IMR-90 (cell line): Measurements from ENCODE around the gene MFN1. TPM values are rescaled to one million over a fixed set of nuclear protein-coding genes. Genes with fewer than 3 reads are reported as not detected.

Experiments used
- ATAC-seq: fragments of 200-7000 bp; cut with Tn5 transposase; 2 replicates; pipeline ENCODE4 v1.9.1; 2020; ENCODE audit warnings: low read depth, mild to moderate bottlenecking, moderate library complexity
- BruUV-seq: library from RNA; stranded (reverse); fragments of 400-500 nt; replicated peaks from 2 replicates; lab custom pipeline; 2021; lab: Mats Ljungman, UMichigan
- CTCF ChIA-PET: fragments of 300-600 bp; formaldehyde crosslinking; extraction: SDS; loops from one replicate; lab custom pipeline; 2021; ENCODE audit warnings: antibody characterized with exemption; lab: Yijun Ruan, JAX
- POLR2A ChIA-PET: fragments of 300-600 bp; sonication (Branson Sonifier 250); formaldehyde crosslinking; loops from one replicate; lab custom pipeline; 2022; ENCODE audit warnings: antibody characterized with exemption; ENCODE audit not compliant: unreplicated experiment; lab: Charles Lee
- DNase-seq: peaks from one replicate; pipeline ENCODE4 v3.0.0; 2013
- H2AFZ ChIP-seq: replicated peaks from 2 replicates; pipeline ENCODE3; 2013; ENCODE audit warnings: low read length, mild to moderate bottlenecking; ENCODE audit not compliant: poor library complexity
- H2AK5ac ChIP-seq: 2 replicates; pipeline ENCODE4 v1.6.1; 2013; ENCODE audit warnings: low read depth, low read length, inconsistent platforms
- H2AK9ac ChIP-seq: replicated peaks from 2 replicates; pipeline ENCODE3; 2013; ENCODE audit warnings: mild to moderate bottlenecking, low read depth, low read length, moderate library complexity; ENCODE audit not compliant: poor library complexity
- H2BK120ac ChIP-seq: 2 replicates; pipeline ENCODE4 v1.6.1; 2013; ENCODE audit warnings: low read depth, low read length, inconsistent platforms
- H2BK15ac ChIP-seq: 3 replicates; pipeline ENCODE4 v1.6.1; 2013; ENCODE audit warnings: low read depth, low read length, inconsistent platforms
- H2BK20ac ChIP-seq: 2 replicates; pipeline ENCODE4 v1.6.1; 2013; ENCODE audit warnings: low read depth, mild to moderate bottlenecking, inconsistent platforms, low read length, moderate library complexity
- H2BK5ac ChIP-seq: 2 replicates; pipeline ENCODE4 v1.6.1; 2013; ENCODE audit warnings: mild to moderate bottlenecking, low read depth, low read length, inconsistent platforms; ENCODE audit not compliant: poor library complexity, severe bottlenecking
- H3K14ac ChIP-seq: replicated peaks from 2 replicates; pipeline ENCODE4 v1.6.1; 2013; ENCODE audit warnings: low read depth, low read length, inconsistent platforms
- H3K18ac ChIP-seq: 2 replicates; pipeline ENCODE4 v1.6.1; 2013; ENCODE audit warnings: low read depth, low read length, control low read depth
- H3K23ac ChIP-seq: 2 replicates; pipeline ENCODE4 v1.6.1; 2013; ENCODE audit warnings: low read depth, low read length, inconsistent platforms
- H3K27ac ChIP-seq: 2 replicates; pipeline ENCODE4 v1.5.1; 2013; ENCODE audit warnings: mild to moderate bottlenecking, control low read depth, low read length; ENCODE audit not compliant: insufficient read depth
- H3K27me3 ChIP-seq: 2 replicates; pipeline ENCODE4 v1.6.1; 2013; ENCODE audit warnings: low read length; ENCODE audit not compliant: control insufficient read depth, insufficient read depth
- H3K36me3 ChIP-seq: 2 replicates; pipeline ENCODE4 v1.6.1; 2013; ENCODE audit warnings: low read length, mixed read lengths; ENCODE audit not compliant: control insufficient read depth, insufficient read depth
- H3K4ac ChIP-seq: 2 replicates; pipeline ENCODE4 v1.6.1; 2013; ENCODE audit warnings: low read depth, low read length, inconsistent platforms
- H3K4me1 ChIP-seq: 2 replicates; pipeline ENCODE4 v1.6.1; 2013; ENCODE audit warnings: low read length, mixed read lengths; ENCODE audit not compliant: control insufficient read depth, insufficient read depth
- H3K4me2 ChIP-seq: 2 replicates; pipeline ENCODE4 v1.6.1; 2013; ENCODE audit warnings: low read depth, mild to moderate bottlenecking, control low read depth, low read length, moderate library complexity
- H3K4me3 ChIP-seq: 2 replicates; pipeline ENCODE4 v1.5.1; 2013; ENCODE audit warnings: low read depth, mild to moderate bottlenecking, control low read depth, low read length, moderate library complexity; ENCODE audit not compliant: insufficient read depth
- H3K56ac ChIP-seq: 2 replicates; pipeline ENCODE4 v1.6.1; 2013; ENCODE audit warnings: low read length, inconsistent platforms; ENCODE audit not compliant: insufficient read depth; ENCODE audit errors: extremely low read depth
- H3K79me1 ChIP-seq, 2 experiments: 2 replicates each; pipeline ENCODE4 v1.6.1; 2013; ENCODE audit warnings: low read length in 2 of 2, inconsistent platforms in 1 of 2, low read depth in 1 of 2
- H3K9ac ChIP-seq: 2 replicates; pipeline ENCODE4 v1.6.1; 2013; ENCODE audit warnings: low read depth, low read length, control low read depth
- H3K9me1 ChIP-seq: 2 replicates; pipeline ENCODE4 v1.6.1; 2013; ENCODE audit warnings: low read length, inconsistent platforms; ENCODE audit not compliant: insufficient read depth
- H3K9me3 ChIP-seq: 2 replicates; pipeline ENCODE4 v1.6.1; 2013; ENCODE audit warnings: low read length; ENCODE audit not compliant: control insufficient read depth, insufficient read depth
- H4K20me1 ChIP-seq: 2 replicates; pipeline ENCODE4 v1.6.1; 2013; ENCODE audit warnings: low read length, inconsistent platforms; ENCODE audit not compliant: insufficient read depth
- H4K5ac ChIP-seq: 2 replicates; pipeline ENCODE4 v1.6.1; 2013; ENCODE audit warnings: mild to moderate bottlenecking, low read depth, low read length, control low read depth
- H4K8ac ChIP-seq, 2 experiments: 2 replicates each; pipeline ENCODE4 v1.6.1; 2013; ENCODE audit warnings: low read depth in 2 of 2, low read length in 2 of 2, control low read depth in 1 of 2, inconsistent platforms in 1 of 2
- H4K91ac ChIP-seq: 2 replicates; pipeline ENCODE4 v1.6.1; 2013; ENCODE audit warnings: low read depth, low read length, inconsistent platforms; ENCODE audit not compliant: insufficient read depth
- BHLHE40 ChIP-seq: fragments of 150-350 bp; IDR thresholded peaks from 2 replicates; pipeline ENCODE4 v1.6.1; 2016; ENCODE audit warnings: mild to moderate bottlenecking, low read depth, low read length
- CEBPB ChIP-seq: IDR thresholded peaks from 2 replicates; pipeline ENCODE4 v1.6.1; 2012; ENCODE audit warnings: low read depth, low read length, improper control_type of control experiment
- CHD1 ChIP-seq: IDR thresholded peaks from 2 replicates; pipeline ENCODE4 v1.6.1; 2012; ENCODE audit warnings: low read depth, low read length, improper control_type of control experiment
- CTCF ChIP-seq: conservative IDR thresholded peaks from 2 replicates; pipeline ENCODE4 v1.5.1; 2012; ENCODE audit warnings: mild to moderate bottlenecking, low read depth, low read length, improper control_type of control experiment
- ELK1 ChIP-seq: fragments of 150-350 bp; IDR thresholded peaks from 2 replicates; pipeline ENCODE4 v1.6.1; 2016; ENCODE audit warnings: low read depth, mild to moderate bottlenecking, low read length, moderate library complexity, borderline replicate concordance
- FOS ChIP-seq: fragments of 150-350 bp; IDR thresholded peaks from 2 replicates; pipeline ENCODE4 v1.6.1; 2016; ENCODE audit warnings: low read depth, low read length
- MAFK ChIP-seq: IDR thresholded peaks from 2 replicates; pipeline ENCODE4 v1.6.1; 2012; ENCODE audit warnings: low read depth, low read length, improper control_type of control experiment
- MAZ ChIP-seq: IDR thresholded peaks from 2 replicates; pipeline ENCODE4 v1.6.1; 2012; ENCODE audit warnings: low read depth, mild to moderate bottlenecking, low read length, improper control_type of control experiment, moderate library complexity, borderline replicate concordance
- MXI1 ChIP-seq: IDR thresholded peaks from 2 replicates; pipeline ENCODE4 v1.6.1; 2012; ENCODE audit warnings: low read depth, mild to moderate bottlenecking, low read length, moderate library complexity, borderline replicate concordance
- NFE2L2 ChIP-seq: fragments of 150-350 bp; IDR thresholded peaks from 2 replicates; pipeline ENCODE4 v1.6.1; 2016; ENCODE audit warnings: low read depth, mild to moderate bottlenecking, low read length
- POLR2A ChIP-seq: IDR thresholded peaks from 2 replicates; pipeline ENCODE4 v1.6.1; 2012; ENCODE audit warnings: mild to moderate bottlenecking, low read depth, low read length
- RAD21 ChIP-seq: IDR thresholded peaks from 2 replicates; pipeline ENCODE4 v1.6.1; 2012; ENCODE audit warnings: low read length, improper control_type of control experiment
- RCOR1 ChIP-seq: IDR thresholded peaks from 2 replicates; pipeline ENCODE4 v1.6.1; 2012; ENCODE audit warnings: mild to moderate bottlenecking, low read length, improper control_type of control experiment; ENCODE audit not compliant: insufficient replicate concordance
- RFX5 ChIP-seq: IDR thresholded peaks from 2 replicates; pipeline ENCODE4 v1.8.0; 2012; ENCODE audit warnings: low read depth, mild to moderate bottlenecking, low read length, moderate library complexity
- SMC3 ChIP-seq: fragments of 150-350 bp; IDR thresholded peaks from 2 replicates; pipeline ENCODE4 v1.6.1; 2016; ENCODE audit warnings: low read depth, mild to moderate bottlenecking, antibody characterized with exemption, low read length, moderate library complexity
- USF2 ChIP-seq: fragments of 150-350 bp; IDR thresholded peaks from 2 replicates; pipeline ENCODE4 v1.6.1; 2017; ENCODE audit warnings: mild to moderate bottlenecking, antibody characterized with exemption, low read length, low read depth
- WGBS, 2 experiments: methylation state at CpG; one replicate each; pipeline versions ENCODE4 v1.1.5 to v1.1.7; 2013; ENCODE audit warnings: missing lambda C conversion rate in 2 of 2; ENCODE audit not compliant: insufficient read length in 1 of 2; ENCODE audit errors: extremely low coverage in 2 of 2; 5-methylcytosine and 5-hydroxymethylcytosine counted together
- dilution Hi-C: fragments of 300-500 bp; cut with HindIII; formaldehyde crosslinking; loops from one replicate; pipeline ENCODE4 v1.14.3; 2018; ENCODE audit warnings: low sequenced_read_pairs; ENCODE audit not compliant: unreplicated experiment
- in situ Hi-C: fragments of 300-500 bp; cut with MboI; formaldehyde crosslinking; loops from 3 replicates; pipeline ENCODE4 v1.14.3; 2019; ENCODE audit warnings: low sequenced_read_pairs, inconsistent platforms, mixed read lengths
- intact Hi-C: fragments of 100-400 bp; cut with micrococcal nuclease; formaldehyde crosslinking; loops from 2 replicates; pipeline ENCODE4 v1.10.0; 2022
- polyA plus RNA-seq, 3 experiments: library from polyadenylated mRNA; depleted of rRNA; stranded (reverse); fragments of >200 nt; gene quantifications; 2 replicates each; pipeline ENCODE4 v1.2.3, GENCODE V29; 2012; ENCODE audit warnings: low replicate concordance in 1 of 3
- total RNA-seq: library from RNA; depleted of rRNA; stranded (reverse); fragments of >200 nt; gene quantifications from 2 replicates; pipeline ENCODE4 v1.2.3, GENCODE V29; 2012

Gene MFN1
- total and polyA plus RNA-seq, 2 of the 4 experiments (the other 2 are of a cell fraction) = 23.6 to 40.3 TPM

GRCh38 chr3:179302111-179302510, 45.4 kb upstream of the MFN1 start:
- intact Hi-C loops = no loop called here
- POLR2A ChIA-PET = no interaction called here
- BruUV-seq = no TSS peak

More at GRCh38 chr3:179302111-179302510, 45.4 kb upstream of the MFN1 start:
- Histone ChIP-seq H4K5ac (no peak overlapping the region), H3K79me1 (no peaks in the 10 kb centered on the region), H3K27ac (no peak overlapping the region), H4K8ac (no peak overlapping the region), H3K14ac (no peak overlapping the region), H3K4me2 (no peak overlapping the region), H3K9ac (no peak overlapping the region), H2BK15ac (no peak overlapping the region), H3K9me1 (no peaks in the 10 kb centered on the region), H3K56ac (no peak overlapping the region), H4K20me1 (no peaks in the 10 kb centered on the region), H3K18ac (no peak overlapping the region), H3K4me1 (no peaks in the 10 kb centered on the region), H3K27me3 (peaks cover 3% of the 10 kb centered on the region; the same call in 1 of the 2 replicates), H2AK9ac (no peak overlapping the region), H2AFZ (no peak overlapping the region), H2BK120ac (no peak overlapping the region), H3K4ac (no peak overlapping the region), H2BK20ac (no peak overlapping the region), H2BK5ac (no peak overlapping the region), H2AK5ac (no peak overlapping the region), H4K91ac (no peak overlapping the region), H3K9me3 (no peaks in the 10 kb centered on the region), H3K23ac (no peak overlapping the region), H3K4me3 (no peak overlapping the region), H3K36me3 (no peaks in the 10 kb centered on the region)
- DNase-seq (no peak), ATAC-seq (no peak)
- in situ Hi-C loops = no loop called here
- dilution Hi-C loops = no loop called here
- CTCF ChIA-PET = interaction anchor here (1.6 kb wide), 1 partner anchor 12 kb away, joined by 3 read pairs; no protein-coding TSS in a partner anchor
- WGBS, 2 experiments = no CpG with 5 or more reads among the region's 7 CpGs
- TF ChIP-seq CHD1 (no peak), RFX5 (no peak), RAD21 (no peak), RCOR1 (no peak), POLR2A (no peak), MAZ (no peak), SMC3 (no peak), MXI1 (no peak), BHLHE40 (no peak), MAFK (no peak), FOS (no peak), CEBPB (no peak), CTCF (no peak), USF2 (no peak), NFE2L2 (no peak), ELK1 (no peak)
